ENCODE data around the gene SEC14L1.

DNA sequence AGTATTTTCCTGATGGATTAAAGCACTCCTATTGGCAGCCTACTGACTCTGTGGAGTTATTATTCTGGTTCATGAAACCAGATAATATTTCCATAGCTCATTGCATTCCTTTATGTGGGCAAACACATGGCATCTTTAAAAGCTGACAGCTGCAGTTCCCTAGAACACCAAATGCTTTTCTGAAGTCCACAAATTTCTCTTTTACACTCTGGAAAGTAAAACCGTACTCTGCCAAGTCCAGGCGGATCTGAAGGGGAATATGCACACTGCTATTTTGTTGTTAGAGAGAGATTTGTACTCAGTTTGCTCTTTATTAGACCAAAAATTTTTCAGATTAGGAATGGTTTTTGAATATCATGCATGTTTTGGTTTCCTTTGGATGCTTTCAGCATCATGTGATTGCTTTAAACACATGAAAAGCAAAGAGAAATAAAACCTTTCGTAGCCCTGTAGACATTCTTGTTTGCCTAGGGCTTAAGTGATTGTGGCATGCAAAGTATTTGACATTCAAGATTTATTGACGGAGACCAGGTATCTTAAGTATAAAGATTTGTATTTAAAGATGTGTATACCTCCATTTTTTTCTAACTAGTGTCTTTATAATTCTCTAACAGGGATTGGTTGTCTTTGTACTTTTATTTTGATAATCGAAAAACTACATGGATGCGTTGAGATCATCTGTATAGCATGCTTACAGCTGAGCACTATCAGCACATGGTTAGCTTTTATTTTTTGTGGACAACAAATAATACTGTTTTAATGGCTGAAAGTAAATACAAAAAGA lies 19.5 kb downstream of the SEC14L1 start:
- TF ChIP-seq GATA3 (IDR thresholded peaks at IDR 0.05; ENCODE audit: low read depth, low read length) = no peak
- TF ChIP-seq GATA2 (IDR thresholded peaks at IDR 0.05; ENCODE audit: low read depth, low read length) = no peak

Data from SH-SY5Y (cell line).